DMS 273 (cell line): ENCODE measurements around the gene ST8SIA3.

Experiments used
- DNase-seq: peaks from one replicate; lab custom pipeline; 2025; ENCODE audit not compliant: unreplicated experiment; lab: John Stamatoyannopoulos, UW

ST8SIA3 gene

DNA sequence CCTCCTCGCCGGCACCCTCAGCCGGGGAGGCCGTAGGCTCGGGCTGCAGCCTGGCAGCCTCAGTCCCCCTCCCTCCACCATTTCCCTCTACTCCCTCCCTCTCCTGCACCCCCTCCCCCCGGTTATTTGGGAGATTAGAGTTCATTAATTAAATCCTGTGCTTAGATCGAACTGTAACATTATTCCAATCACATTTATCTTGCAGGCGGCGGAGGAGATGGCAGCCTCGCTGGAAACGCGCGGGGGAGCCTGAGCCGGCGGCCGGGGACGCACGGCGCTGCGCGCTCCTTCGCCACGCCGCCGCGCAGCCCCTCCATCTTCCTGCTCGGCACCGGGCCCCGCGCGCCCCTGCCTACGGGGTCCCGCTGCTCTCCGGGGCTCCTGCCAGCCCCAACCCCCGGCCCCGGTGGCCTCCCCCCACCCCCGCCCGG, at the start of gene ST8SIA3:
Gene ST8SIA3, plus strand, starts transcription at position 287 of the 431 bp plus-strand sequence. CDS start 290 bp downstream, outside the sequence.
- peak; percentile 49 for DNase-seq

GRCh38 chr18:57311472-57311871, 40.9 kb upstream of the ST8SIA3 start:
- no peak for DNase-seq

- DNase-seq = no peak
These were observed 39.8 kb upstream of the ST8SIA3 start for GRCh38 chr18:57312346-57313144.

DNA sequence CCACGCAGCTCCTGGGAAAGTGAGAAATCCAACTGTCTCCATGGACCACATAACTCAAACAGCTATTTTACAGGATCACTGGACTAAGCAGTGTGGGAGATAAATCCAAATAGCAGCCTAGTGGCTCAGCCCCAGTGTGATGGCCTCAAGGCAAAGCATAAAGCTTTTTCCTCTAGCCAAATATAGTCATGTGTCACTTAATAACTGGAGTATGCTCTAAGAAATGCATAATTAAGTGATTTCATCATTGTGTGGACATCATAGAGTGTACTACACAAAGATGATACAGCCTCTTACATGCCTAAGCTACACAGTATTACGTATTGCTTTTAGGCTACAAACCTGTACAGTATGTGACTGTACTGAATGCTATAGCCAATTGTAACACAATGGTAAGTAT, 31.8 kb upstream of the ST8SIA3 start:
- no peak for DNase-seq

GRCh38 chr18:57325491-57326166, 26.7 kb upstream of the ST8SIA3 start:
- no peak for DNase-seq

DNA sequence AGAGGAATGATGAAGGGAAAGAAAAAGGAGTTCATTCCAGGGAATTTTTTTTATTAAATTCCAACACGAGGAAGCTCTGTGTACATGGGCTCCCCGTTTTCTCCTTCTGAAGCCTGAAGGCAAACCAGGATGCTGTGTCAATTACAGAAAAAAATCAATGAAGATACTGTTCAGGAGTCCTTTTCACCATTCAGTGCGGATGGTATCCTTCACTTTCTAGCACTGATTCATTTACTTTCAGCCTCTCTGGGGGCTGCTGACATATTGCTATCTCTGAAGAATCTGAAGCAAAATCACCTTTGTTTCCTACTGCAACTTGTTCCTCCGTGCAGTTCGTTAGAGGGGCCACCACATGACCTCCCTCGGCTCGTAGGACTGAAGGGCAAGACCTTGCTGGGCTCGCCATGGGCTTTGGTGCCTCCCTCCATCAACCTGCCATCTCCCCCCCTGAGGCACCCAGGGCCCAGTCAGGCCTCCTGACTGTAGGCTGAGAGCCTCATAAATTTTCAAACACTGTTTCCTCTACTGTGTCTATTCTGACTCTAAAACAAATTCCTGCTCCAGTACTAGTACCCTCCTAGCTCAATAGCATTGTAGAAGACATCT, 25.5 kb upstream of the ST8SIA3 start:
- DNase-seq = no peak

GRCh38 chr18:57328665-57329064, 23.7 kb upstream of the ST8SIA3 start:
- DNase-seq = no peak

GRCh38 chr18:57329856-57330255, 22.5 kb upstream of the ST8SIA3 start:
- no peak for DNase-seq

- no peak for DNase-seq
These were observed 20.6 kb upstream of the ST8SIA3 start for GRCh38 chr18:57331718-57332117.

DNA sequence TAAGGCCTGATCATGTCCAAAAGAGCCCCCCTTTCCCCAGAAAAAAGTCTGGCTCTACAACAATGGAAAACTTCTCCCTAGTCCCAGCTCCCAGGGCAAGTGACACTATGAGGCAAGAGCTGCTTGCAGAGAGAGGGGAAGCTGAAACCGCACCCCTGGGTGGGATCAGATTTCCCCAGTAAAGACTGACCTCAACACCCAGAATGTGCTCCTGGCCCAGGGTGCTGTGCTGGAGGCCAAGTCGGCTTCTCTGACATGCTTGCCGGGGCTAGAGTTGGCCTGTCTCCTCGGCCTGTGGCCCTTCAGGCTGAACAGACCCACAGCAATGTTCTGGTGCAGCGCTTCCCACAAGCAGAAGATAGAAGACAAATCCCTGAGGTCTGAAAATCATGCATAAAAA, 18.4 kb upstream of the ST8SIA3 start:
- no peak for DNase-seq

DNA sequence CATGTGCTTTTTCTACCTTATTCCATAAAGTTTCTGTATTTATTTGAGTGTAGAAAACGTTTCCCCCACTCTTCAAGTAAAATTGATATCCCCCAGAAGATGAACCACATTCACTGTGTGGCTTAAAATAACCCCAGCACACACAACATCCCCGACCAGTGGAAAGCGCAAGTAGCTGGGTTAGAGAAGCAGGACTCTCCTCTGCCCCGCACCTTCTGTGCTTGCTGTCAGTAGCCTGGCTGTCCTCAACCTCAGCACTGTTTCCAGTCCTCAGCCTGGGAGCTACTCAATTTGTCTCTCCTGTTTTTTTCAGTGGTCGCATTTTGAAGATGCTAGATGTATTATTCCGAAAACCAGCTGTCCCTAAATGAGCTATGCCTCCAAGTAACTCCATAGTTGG, 18.0 kb upstream of the ST8SIA3 start:
- no peak for DNase-seq

- no peak for DNase-seq
These were observed 16.0 kb upstream of the ST8SIA3 start for GRCh38 chr18:57336343-57336742.

DNA sequence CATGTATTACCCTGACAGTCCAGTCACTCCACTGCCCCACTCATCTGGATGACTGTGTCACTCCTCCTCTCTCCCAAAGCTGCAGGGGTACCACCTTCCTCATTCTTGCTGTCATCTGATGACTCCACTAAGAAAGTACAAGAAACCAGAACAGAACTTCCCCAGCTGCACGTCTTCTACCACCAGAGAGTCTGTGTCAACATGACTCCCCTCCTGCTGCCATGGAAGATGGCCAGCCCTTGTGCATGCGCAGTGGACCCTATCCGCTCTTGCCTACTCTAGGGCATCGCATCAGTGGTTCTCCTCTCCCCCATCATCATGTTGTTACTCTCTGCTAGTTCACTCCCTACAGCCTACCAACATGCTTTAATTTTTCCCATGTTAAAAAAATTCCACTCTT, 14.5 kb upstream of the ST8SIA3 start:
- DNase-seq = no peak

DNA sequence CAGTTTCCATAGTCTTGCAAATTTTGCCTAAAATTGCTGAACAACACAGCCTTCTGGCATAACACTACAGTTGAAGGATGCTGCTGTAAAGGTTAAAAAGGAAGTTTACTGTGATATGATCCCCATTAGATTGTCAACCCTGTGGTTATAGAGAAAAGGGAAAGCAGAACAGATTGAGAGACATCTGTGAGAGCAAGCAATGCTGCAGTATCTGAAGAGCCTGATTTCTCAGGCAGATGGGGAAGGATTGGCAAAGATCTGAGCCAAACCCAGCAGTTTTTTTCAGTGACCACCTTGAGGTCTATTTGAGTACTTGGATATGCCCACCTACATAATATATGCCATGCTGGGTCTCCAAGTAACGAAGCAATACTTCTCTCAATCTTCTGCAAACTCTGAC, 8.5 kb upstream of the ST8SIA3 start:
- peak; percentile 31 for DNase-seq

DNA sequence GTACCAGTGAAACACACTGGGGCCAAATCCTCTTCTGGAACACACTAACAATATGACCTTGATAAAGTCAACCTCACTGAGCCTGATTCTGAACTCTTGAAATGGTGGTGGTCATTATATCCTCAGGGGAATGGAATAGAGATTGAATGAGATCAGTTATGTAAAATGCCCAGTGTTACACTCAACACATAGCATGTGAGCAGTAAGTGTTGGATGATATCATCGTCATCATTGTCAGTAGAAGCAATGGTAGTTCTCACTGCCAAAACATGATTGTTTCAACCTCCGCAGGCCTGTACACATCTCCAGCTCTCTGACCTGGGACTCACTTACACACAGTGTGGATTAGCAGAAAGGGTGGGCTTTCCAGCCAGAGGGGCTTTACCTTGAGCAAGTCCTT, 5.5 kb upstream of the ST8SIA3 start:
- DNase-seq = no peak

- no peak for DNase-seq
These were observed 4.6 kb upstream of the ST8SIA3 start for GRCh38 chr18:57347784-57348183.

DNA sequence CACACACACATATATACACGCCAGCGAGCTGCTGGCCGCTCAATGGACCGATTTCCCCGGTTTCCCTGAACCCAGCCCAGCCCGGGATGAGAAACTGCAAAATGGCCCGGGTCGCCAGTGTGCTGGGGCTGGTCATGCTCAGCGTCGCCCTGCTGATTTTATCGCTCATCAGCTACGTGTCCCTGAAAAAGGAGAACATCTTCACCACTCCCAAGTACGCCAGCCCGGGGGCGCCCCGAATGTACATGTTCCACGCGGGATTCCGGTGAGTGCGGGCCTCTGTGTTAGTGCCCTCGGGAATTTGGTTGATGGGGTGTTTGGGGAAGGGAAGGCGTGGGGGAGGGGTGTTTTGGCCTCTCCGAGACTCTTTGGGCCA, 392 bp downstream of the ST8SIA3 start:
- peak; percentile 49 for DNase-seq

DNA sequence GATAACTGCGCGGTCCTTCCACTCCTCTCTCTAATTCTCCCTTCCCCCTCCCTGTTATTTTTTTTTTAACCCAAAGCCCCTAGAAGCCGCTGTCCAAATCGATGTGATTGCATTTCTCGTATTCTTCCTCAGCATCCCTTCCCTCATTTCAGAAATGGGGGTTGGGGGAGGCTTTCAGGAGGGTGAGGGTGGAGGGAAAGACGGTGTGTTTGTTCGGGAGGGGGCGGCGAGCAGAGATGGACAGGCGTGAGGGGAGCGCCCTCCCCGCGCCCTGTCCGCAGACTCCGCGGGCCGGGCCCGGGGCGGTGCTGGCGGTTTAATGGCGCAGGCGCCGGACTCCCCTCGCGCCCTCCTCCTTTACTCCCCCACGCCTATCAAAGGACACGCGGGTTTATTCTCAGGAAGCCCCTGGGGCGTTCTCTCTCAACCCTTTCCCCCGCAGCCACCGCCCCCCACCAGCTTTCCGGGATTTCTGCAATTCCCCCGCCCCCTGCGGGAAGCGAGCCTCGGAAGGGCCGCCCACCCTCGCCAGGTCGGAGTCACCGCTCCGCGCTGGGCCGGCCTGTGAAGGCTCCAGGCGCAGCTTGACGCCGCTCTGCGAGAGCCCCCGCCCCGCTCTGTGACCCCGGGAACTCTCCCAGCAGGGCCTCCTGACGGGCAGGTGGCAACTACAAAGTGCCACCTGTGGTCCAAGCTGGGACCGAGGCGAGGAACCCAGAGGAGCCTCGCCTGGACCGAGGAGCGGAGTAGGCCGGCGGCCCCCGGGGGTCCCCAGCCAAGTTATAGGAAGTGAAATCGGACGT, 981 bp downstream of the ST8SIA3 start:
- peak; percentile 64 for DNase-seq

DNA sequence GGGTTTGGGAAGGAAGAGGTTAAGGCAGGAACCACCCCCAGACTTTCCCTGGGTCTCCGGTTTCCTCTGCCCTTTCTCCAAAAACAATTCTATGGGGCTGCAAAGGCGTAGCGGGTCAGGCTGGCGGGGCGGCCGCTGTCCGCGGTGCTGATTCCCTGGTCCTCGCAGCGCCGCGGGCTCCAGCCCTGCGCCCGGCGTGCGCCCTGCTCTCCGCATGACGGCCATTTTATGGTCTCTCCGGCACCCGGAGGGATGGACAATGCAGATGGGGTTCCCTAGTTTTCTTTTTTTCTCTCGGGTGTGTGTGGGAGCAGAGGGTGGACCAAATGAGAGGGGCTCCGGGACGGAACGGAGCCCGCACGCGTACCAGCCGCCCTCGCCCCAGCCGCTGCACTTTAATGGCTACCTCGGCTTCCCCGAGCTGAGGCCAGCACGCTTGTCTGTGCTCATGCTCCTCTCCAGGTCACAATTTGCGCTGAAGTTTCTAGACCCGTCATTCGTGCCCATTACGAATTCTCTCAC, 1.6 kb downstream of the ST8SIA3 start:
- peak; percentile 83 for DNase-seq

DNA sequence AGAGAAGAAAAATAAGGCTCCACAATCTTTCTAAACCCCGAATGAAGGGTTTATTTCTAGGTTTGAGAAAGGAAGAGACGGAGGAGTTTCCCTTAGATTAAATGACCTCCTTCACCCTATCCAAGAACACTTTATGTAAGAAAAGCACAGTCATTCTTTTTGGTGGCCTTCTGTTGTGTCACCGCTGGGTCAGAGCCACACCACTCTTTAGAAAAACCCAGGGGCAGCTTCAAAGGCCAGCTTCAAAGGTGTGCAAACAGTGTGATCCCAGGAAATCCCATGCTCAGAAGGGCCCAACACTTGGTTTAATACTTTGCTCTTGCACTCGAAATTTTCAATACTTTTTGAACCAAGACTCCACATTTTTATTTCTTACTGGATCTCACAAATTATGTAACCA, 7.1 kb downstream of the ST8SIA3 start:
- DNase-seq = no peak

DNA sequence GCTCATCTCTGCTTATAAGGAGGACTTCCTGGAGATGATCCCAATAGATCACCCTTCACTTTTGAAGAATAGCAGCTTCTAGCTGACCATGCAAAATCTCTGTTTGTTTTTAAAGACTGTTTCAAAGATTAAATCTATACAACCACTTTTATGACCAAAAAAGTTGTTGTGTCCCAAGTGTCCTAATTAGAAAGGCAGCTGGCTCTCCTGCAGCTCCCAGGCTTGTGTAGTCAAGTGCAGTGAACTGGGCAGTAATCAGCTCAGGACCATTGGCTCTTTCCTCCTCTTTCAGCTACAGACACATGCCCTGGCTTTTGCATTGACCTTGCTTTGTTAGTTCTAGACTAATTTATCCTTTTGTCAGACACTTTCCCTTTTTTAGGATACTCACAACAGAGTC, 10.4 kb downstream of the ST8SIA3 start:
- DNase-seq = no peak
